Astrocyte of the cerebellum (primary cell): Measurements from ENCODE around the gene PSMD5.

Experiments used
- DNase-seq: peaks from one replicate; pipeline ENCODE4 v3.0.0-alpha.2; 2011; ENCODE audit warnings: low read depth
- H3K4me3 ChIP-seq: 2 replicates; pipeline ENCODE4 v1.5.1; 2011; ENCODE audit warnings: mild to moderate bottlenecking, low read depth, low read length, moderate library complexity
- CTCF ChIP-seq: IDR thresholded peaks from 2 replicates; pipeline ENCODE4 v1.5.1; 2012; ENCODE audit warnings: low read length, low read depth, moderate library complexity, mild to moderate bottlenecking; ENCODE audit errors: missing control alignments
- in situ Hi-C: cut with HindIII; loops from 2 replicates; pipeline ENCODE4 v1.10.0; 2017; ENCODE audit warnings: low sequenced_read_pairs

Gene PSMD5

GRCh38 chr9:120865176-120865575, 22.5 kb upstream of the PSMD5 start:
- DNase-seq: no peak
- no peak overlapping the region for H3K4me3 ChIP-seq
- in situ Hi-C loops: no loop called here
- no peak for TF ChIP-seq CTCF

GRCh38 chr9:120864719-120865118, 22.0 kb upstream of the PSMD5 start:
- no peak overlapping the region for H3K4me3 ChIP-seq
- TF ChIP-seq CTCF: no peak
- in situ Hi-C loops: no loop called here
- no peak for DNase-seq

GRCh38 chr9:120863833-120864232, 21.1 kb upstream of the PSMD5 start:
- no peak for TF ChIP-seq CTCF
- no peak overlapping the region for H3K4me3 ChIP-seq
- no peak for DNase-seq
- in situ Hi-C loops: no loop called here

- no peak overlapping the region for H3K4me3 ChIP-seq
- in situ Hi-C loops: no loop called here
- no peak for DNase-seq
- TF ChIP-seq CTCF: no peak
Measured at GRCh38 chr9:120862452-120862851, 19.7 kb upstream of the PSMD5 start.

GRCh38 chr9:120861935-120862334, 19.2 kb upstream of the PSMD5 start:
- no peak overlapping the region for H3K4me3 ChIP-seq
- no peak for TF ChIP-seq CTCF
- no peak for DNase-seq
- in situ Hi-C loops: no loop called here

GRCh38 chr9:120860083-120860482, 17.4 kb upstream of the PSMD5 start:
- no peak for DNase-seq
- no peak overlapping the region for H3K4me3 ChIP-seq
- in situ Hi-C loops: no loop called here
- TF ChIP-seq CTCF: no peak

- no peak for DNase-seq
- TF ChIP-seq CTCF: no peak
- no peak overlapping the region for H3K4me3 ChIP-seq
- in situ Hi-C loops: no loop called here
Measured at GRCh38 chr9:120859361-120859760, 16.6 kb upstream of the PSMD5 start.
